HG03064 (cell line): Measurements from ENCODE around the gene RNF8.
"Not testable (repeated sequence)": the region's sequence is repeated elsewhere in the genome, so short reads cannot be mapped to it uniquely, and the experiment has no call there.

Source experiments
- ATAC-seq: cut with Tn5 transposase; IDR thresholded peaks from one replicate; pipeline ENCODE4 v1.9.1; 2021; ENCODE audit warnings: low read depth; ENCODE audit not compliant: unreplicated experiment

RNF8 gene

DNA sequence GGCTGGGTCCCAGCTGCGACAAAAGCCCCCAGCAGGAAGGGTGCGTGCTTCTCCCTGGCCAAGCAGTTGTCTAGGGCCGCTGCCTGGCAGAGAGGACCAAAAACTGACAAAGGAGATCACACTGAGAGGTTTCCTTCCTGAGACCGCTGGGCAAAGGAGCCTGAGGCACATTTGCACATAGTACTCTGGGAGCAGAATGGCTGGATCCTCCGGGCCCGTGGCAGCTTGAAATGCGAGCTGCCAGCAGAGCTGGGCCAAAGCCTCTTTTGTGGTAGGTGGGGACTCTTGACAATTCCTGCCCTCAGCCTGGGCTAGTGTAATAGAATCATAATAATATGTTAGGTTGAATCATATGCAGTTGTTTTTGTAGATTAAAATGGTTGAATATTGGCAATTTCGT, 33.1 kb upstream of the RNF8 start:
- ATAC-seq = no peak

DNA sequence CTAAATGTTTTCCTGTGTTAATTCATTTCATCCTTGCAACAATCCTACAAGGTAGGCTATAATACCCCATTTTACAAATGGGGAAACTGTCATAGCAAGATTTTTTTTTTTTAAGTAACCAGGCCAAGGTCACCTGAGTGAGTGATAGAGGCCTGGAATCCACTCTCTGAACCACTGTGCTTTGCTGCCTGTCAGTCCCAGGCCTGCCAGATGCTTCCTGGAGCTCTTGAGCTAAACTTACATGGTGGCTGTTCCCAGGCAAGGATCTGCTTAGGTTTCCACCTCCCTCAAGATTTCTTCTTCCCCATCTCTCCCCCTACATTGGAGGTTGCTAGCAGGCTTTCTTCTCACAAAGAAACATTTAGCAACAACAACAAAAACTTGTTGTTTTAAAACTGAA, 32.7 kb upstream of the RNF8 start:
- no peak for ATAC-seq

DNA sequence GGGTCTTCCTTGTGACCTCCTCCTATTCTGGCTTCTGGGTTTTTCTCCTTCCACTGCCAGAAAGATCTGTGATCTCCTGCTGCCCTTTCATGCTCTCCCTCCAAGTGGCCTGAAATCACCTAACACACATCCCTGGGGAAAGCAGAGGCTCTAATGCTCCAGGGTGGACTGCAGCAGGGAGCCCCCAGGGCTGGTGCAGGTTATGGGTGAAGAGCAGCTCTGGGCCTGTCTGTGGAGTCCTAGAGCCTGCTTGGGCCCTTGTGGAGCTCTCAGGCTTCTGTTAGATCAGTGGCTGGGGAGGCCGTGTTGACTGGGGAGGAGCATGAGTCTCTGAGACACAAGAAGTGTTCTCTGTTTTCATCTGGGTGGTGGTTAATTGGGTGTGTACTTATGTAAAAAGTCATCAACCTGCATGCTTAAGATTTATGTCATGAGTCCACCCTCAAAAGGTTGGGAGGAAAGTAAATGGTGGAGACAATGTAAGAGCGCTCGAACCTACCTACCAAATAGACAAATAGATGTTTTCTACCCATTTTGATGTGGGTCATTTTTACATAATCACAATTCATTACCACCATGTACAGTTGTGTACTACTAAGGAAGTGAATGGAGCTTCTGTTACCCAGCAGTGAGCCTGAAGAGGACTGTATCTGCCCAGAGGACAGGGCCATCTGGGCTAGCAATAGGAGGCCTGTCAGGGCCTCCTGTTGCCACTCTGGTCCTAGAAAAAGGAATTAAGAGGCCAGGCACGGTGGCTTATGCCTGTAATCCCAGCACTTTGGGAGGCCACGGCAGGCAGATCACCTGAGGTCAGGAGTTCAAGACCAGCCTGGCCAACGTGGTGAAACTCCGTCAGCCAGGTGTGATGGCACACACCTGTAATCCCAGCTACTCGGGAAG, 32.0 kb upstream of the RNF8 start:
- ATAC-seq = no peak

DNA sequence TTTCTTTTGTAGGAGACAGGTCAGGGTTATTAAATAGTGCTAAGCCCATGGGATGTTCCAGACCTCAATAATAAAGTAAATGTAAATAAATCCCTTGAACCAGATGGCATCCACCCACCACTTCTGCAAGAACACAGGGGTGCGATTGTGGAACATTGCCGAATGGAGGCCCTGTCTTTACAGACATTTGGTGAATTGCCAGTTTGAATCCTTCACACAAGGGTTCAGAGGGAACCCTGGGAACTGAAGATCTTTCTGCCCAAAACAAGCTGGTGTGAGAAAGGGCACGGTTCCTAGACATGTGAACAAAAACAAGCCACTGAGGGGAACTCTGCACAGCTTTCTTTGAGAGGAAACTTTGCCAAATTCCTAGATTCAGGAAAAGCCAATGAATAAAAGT, 30.2 kb upstream of the RNF8 start:
- no peak for ATAC-seq

DNA sequence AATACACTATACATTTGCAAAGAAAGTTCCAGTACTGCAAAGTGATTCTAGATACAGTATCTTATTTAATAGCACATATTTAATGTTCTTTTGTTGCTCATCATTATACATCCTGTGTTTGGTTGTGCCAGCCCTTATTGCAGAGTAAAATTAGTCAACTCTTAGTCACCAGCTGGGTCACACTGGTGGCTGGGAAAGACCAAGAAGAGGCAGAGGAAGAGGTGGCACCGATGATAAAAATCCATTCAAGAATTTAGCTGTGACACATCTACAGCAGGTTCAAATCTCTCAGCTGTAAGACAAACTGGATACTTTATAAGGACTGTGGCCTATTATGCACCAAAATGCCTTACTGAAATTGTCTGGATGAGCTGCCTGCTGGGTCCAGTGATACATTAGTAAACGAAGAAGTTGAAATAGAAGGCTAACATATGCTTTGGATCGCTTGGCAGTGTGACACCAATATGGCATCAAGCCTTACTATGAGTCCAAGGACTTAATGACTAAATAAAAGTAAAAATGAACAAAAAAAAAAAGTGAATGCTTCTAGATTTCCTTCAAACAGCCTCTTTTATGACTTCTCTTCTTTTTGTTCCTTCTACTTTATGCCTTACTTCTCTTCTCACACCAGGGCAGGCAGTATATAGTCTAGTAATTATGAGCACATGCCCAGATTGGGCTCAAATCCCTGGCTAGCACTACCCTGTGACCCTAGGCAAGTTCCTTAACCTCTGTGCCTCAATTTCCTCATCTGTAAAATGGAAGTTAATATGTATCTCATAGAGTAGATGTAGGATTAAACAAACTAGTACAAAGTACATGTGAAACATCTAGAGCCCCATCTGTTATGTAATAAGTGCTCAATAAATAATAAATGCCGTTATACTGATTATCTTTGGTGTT, 29.4 kb upstream of the RNF8 start:
- no peak for ATAC-seq

DNA sequence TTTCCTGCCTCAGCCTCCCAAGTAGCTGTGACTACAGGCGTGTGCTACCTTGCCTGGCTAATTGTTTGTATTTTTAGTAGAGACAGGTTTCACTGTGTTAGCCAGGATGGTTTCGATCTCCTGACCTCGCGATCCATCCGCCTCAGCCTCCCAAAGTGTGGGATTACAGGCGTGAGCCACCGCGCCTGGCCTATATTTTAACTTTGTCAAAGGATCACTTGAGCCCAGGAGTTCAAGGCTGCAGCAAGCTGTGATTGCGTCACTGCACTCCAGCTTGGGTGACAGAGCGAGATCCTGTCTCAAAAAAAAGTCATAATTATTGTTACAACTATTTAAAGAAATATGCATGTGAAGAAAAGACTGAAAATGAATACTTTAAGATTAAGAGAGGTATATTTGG, 23.4 kb upstream of the RNF8 start:
- ATAC-seq = not testable (repeated sequence)

DNA sequence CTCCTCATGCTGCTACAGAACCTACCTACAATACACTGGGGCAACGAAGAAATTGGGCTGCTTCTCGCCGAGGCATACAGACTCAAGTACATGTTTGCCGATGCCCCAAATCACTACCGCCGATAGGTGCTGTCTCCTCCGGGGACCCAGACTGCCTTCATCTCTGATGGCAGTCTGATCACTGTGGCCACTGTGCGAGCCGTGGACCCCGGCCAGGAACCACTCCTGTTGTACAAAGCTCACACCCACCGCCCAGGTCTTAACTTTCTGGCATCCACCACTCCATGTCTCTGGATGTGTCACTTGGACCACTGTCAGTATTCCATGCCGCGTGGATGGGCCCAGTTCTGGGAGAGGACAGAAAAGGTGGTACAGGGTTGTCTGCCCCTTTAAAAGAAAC, 22.7 kb upstream of the RNF8 start:
- no peak for ATAC-seq

DNA sequence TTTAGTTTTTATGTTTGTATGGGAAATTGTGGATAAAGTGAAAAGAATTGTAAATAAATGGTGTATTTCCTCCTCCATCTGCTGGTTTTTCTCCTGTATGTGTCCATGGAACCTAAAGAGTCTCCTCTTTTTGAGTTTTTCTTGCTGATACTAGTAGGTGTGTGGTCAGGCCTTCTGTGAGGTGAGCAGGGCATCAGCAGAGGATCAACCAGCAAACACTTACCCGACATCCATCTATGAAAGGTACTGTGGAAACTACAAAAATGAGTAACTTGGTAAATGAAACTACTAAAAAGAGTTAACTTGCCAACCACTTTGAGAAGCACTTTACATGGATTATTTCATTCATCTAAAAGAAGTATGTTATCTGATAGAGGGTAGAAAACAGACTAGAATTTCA, 20.9 kb upstream of the RNF8 start:
- no peak for ATAC-seq

DNA sequence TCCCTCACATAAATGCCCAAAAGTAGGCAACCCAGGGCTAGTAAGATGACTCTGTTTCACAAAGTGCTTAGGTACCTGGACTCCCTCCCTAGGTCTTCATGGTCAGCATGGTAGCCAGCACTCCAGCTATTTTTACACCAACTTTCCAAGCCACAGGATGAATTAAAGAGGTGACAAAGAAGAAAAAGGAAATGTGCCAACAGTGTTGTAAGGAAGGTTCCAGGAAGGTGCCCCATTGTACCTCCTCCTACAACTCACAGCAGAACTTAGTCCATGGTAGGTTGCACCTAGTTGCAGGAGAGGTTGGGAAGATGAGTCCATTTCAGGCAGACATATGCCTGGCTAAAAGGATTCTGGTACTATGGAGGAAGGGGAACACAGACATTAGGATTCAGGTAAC, 19.7 kb upstream of the RNF8 start:
- no peak for ATAC-seq

DNA sequence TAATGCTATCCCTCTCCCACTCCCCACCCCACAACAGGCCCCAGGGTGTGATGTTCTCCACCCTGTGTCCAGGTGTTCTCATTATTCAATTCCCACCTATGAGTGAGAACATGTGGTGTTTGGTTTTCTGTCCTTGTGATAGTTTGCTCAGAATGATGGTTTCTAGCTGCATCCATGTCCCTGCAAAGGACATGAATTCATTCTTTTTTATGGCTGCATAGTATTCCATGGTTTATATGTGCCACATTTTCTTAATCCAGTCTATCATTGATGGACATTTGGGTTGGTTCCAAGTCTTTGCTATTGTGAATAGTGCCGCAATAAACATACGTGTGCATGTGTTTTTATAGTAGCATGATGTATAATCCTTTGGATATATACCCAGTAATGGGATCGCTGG, 15.5 kb upstream of the RNF8 start:
- ATAC-seq = not testable (repeated sequence)

DNA sequence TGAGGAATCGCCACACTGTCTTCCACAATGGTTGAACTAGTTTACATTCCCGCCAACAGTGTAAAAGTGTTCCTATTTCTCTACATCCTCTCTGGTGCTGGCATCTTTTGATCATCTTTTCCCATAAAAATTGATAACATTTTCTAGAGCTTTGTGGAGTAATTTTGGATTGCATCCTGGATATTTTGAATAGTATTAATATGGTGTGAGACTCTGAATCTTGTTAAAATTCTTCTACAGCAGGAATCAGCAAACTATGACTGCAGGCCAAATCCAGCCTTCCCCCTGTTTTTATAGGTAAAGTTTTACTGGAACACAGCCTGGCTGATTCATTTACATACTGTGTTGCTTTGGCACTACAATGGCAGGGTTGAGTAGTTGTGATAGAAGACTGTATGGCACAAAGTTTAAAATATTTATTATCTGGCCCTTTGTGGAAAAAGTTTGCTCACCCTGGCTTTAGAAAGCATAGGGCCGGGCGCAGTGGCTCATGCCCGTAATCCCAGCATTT, 15.0 kb upstream of the RNF8 start:
- no peak for ATAC-seq

DNA sequence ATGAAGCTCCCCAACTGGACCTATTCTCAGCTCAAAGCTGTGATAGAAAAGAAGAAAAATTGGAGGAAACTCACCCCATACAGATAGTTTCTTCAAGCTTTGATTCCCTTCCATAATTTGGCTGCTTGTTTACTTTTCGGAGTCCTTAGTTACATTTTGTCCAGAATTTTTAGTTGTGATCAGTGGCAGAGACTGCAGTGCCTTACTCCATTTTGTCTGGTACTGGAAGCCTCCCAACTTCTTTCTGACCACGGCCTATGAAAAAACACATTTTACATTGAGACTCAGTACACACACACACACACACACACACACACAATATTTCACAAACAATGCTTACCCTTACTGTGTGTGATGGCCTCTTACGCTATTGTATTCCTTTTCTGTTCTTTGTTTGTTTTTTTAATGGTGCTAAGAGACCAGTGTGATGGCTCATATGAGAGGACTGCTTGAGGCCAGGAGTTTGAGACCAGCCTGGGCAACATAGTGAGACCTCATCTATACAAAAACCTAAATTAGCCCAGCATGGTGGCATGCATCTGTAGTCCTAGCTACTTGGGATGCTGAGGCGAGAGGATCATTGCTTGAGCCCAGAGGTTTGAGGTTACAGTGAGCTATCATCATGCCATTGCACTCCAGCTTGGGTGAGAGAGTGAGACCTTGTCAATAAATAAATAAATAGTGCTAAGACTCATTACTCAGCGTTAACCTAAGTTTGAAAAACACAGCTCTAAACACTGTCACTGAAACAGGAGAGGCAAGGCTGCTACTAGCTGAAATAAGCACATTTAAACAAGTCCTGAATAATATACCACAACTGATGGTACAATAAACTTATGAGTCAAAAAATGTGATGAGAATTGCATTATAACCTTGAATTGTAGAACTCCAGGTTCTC, 13.8 kb upstream of the RNF8 start:
- no peak for ATAC-seq

DNA sequence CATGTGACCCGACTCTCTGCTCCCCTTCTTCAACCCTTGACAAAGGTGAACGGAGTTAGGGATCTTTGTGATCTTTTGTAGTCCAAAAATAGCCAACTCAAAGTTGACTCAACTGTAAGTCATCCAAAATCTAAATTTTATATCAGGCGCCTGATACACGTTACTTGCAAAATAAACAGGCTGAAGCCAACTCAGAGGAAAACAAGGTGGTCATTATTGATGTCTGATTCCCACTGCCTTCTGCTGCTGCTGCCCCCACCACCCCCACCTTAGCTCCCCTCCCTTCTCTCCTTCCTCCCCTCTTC, 13.2 kb upstream of the RNF8 start:
- no peak for ATAC-seq

DNA sequence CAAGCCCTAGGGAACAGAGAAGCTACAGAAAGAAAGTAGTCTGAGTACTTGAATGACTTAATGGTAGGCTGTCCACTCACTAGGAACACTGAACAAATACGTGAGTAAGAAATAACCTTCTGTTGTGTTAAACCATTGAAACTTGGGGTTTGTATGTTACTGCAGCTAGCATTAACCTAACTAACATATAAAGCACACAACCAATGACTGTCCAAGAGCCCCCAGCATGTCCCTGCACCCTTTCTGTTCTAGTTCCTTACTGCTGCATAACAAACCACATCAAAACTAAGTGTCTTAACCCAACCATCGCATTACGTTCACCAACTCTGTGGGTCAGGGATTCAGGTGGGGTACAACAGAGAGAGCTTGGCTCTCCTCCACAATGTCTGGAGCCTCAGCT, 10.5 kb upstream of the RNF8 start:
- no peak for ATAC-seq

DNA sequence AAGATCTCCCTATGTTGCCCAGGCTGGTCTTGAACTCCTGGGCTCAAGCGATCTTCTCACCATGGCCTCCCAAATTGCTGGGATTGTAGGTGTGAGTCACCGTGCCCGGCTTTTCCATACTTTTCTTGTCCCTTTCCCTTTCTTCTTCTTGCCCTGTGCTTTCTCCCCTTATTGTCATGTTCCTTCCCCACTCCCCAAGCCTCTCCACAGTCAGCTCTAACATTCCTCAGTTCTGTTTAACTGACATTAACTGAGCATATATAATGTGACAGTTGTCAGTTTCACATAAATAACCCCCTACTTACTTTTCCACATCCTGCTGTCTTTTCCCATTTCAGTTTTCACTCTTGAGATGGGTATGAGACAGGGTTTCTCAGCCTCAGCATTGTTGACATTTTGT, 9.5 kb upstream of the RNF8 start:
- no peak for ATAC-seq

DNA sequence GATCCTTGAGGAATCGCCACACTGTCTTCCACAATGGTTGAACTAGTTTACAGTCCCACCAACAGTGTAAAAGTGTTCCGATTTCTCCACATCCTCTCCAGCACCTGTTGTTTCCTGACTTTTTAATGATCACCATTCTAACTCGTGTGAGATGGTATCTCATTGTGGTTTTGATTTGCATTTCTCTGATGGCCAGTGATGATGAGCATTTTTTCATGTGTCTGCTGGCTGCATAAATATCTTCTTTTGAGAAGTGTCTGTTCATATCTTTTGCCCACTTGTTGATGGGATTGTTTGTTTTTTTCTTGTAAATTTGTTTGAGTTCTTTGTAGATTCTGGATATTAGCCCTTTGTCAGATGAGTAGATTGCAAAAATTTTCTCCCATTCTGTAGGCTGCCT, 8.0 kb upstream of the RNF8 start:
- not testable (repeated sequence) for ATAC-seq

DNA sequence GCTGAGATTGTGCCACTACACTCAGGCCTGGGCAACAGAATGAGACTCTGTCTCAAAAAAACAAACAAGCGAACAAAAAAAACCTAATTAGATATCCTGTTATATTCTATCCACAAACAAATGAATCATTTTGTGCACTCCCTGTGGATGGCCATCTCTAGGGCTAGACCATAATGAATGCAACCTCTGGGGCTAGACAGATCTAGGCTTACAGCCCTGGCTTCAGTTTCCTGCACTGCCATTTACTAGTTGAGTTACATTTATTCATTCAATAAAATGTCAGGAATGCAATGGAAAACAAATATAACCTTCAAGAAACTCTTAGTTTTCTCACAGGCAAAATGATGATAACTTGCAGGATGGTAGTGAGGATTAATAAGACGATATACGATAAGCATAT, 6.6 kb upstream of the RNF8 start:
- no peak for ATAC-seq

DNA sequence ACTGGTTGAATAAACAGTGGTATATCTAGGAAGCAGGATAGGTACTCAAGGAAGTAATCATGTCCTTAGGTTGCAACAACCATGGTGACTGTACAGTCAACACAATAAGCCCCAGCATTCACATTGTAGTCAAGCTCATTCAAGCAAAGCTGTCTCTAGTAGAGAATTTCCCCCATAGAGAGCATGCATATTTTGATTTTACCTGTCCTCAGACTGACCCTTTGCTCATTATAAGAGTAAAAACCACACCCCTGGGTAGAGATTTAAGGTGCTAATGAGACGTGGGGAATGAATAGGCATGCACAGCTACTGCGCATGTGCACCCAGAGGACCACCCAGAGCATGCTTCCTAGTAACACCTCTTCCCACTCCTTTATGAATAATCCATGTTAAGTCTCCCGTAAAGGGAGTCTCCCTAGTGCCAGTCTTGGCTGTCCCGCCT, 6.1 kb upstream of the RNF8 start:
- ATAC-seq = no peak

DNA sequence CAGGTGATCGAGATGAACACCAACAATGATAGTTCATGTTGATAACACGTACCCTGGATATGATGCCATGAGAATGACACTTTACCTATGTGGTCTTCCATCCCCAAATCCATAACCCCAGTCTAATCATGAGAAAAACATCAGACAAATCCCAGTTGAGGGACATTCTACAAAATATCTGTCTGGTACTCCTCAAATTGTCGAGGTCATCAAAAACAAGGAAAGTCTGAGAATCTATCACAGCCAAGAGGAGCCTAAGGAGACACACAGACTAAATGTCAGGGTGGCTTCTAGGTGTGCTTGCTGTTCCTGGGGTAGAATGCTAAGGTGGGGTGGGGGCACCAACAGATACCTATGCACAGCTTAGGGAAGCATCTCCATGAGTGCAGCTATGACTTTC, 2.8 kb upstream of the RNF8 start:
- ATAC-seq = no peak

DNA sequence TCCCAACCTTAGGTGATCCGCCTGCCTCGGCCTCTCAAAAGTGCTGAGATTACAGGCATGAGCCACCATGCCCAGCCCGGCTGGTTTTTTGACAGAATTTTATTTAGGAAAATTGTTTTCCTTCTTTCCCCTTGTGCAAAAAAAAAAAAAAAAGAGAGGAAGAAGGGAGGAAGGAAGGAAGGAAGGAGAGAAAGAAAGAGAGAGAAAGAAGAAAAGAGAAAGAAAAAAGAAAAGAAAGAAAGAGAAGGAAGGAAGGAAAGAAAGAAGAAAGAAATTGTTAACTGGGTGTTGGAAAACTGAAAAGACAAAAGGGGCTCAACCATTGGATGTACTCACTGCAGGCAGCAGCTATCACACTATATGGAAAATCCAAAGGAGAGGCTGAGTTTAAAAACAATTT, 1.4 kb upstream of the RNF8 start:
- no peak for ATAC-seq
